ENCODE data around the gene ADGRB2. TPM values are rescaled to one million over a fixed set of nuclear protein-coding genes. Genes with fewer than 3 reads are reported as not detected.

Gene ADGRB2
- total RNA-seq, 2 experiments from 2014 or later: 4.0 to 11.4 TPM

- CTCF ChIA-PET (ENCODE audit: unreplicated experiment): no interaction called here
- Histone ChIP-seq H3K79me2 (ENCODE audit: insufficient read depth, low read depth, low read length) (no peaks in the 10 kb centered on the region), H3K9me3 (ENCODE audit: low read length) (no peaks in the 10 kb centered on the region), H3K9me2 (ENCODE audit: insufficient read depth, low read length) (no peaks in the 10 kb centered on the region), H3K36me3 (ENCODE audit: insufficient read depth, low read length) (no peaks in the 10 kb centered on the region), H4K20me1 (ENCODE audit: insufficient read depth, low read length) (no peaks in the 10 kb centered on the region), H3K4me2 (ENCODE audit: low read length) (no peak overlapping the region), H3K4me3 (ENCODE audit: low read depth, low read length, poor library complexity, severe bottlenecking) (no peak overlapping the region), H3K27ac (ENCODE audit: low read depth, low read length, poor library complexity, severe bottlenecking) (no peak overlapping the region), H2AFZ (ENCODE audit: low read length) (no peak overlapping the region), H3K4me1 (ENCODE audit: insufficient read depth, low read length, poor library complexity, severe bottlenecking) (no peaks in the 10 kb centered on the region)
- POLR2A ChIA-PET: no interaction called here
- intact Hi-C loops (cut with micrococcal nuclease; ENCODE audit: unreplicated experiment): no loop called here
- TF ChIP-seq CTCF (conservative IDR thresholded peaks at IDR 0.05; ENCODE audit: low read length): no peak
- TF ChIP-seq EZH2phosphoT487 (IDR thresholded peaks at IDR 0.05; ENCODE audit: borderline replicate concordance, low read depth, low read length): no peak
- DNase-seq (ENCODE audit: low spot score): no peak
- BruUV-seq (replicated peaks): no TSS peak
These were observed 31.3 kb downstream of the ADGRB2 start for GRCh38 chr1:31732751-31733289.

GRCh38 chr1:31732343-31732742 is 31.8 kb downstream of the ADGRB2 start:
- H3K4me1 ChIP-seq (ENCODE audit: insufficient read depth, low read length, poor library complexity, severe bottlenecking): no peaks in the 10 kb centered on the region
- H3K9me2 ChIP-seq (ENCODE audit: insufficient read depth, low read length): no peaks in the 10 kb centered on the region
- ChIA-PET POLR2A (no interaction called here), CTCF (ENCODE audit: unreplicated experiment) (no interaction called here)
- H3K36me3 ChIP-seq (ENCODE audit: insufficient read depth, low read length): no peaks in the 10 kb centered on the region
- H3K4me2 ChIP-seq (ENCODE audit: low read length): no peak overlapping the region
- H2AFZ ChIP-seq (ENCODE audit: low read length): no peak overlapping the region
- H3K27ac ChIP-seq (ENCODE audit: low read depth, low read length, poor library complexity, severe bottlenecking): no peak overlapping the region
- H3K79me2 ChIP-seq (ENCODE audit: insufficient read depth, low read depth, low read length): no peaks in the 10 kb centered on the region
- H4K20me1 ChIP-seq (ENCODE audit: insufficient read depth, low read length): no peaks in the 10 kb centered on the region
- no peak for DNase-seq (ENCODE audit: low spot score)
- no TSS peak for BruUV-seq (replicated peaks)
- intact Hi-C loops (cut with micrococcal nuclease; ENCODE audit: unreplicated experiment): no loop called here
- H3K9me3 ChIP-seq (ENCODE audit: low read length): no peaks in the 10 kb centered on the region
- H3K4me3 ChIP-seq (ENCODE audit: low read depth, low read length, poor library complexity, severe bottlenecking): no peak overlapping the region
- TF ChIP-seq CTCF (conservative IDR thresholded peaks at IDR 0.05; ENCODE audit: low read length) (no peak), EZH2phosphoT487 (IDR thresholded peaks at IDR 0.05; ENCODE audit: borderline replicate concordance, low read depth, low read length) (no peak)

GRCh38 chr1:31731049-31731565 is 33.0 kb downstream of the ADGRB2 start:
- Histone ChIP-seq H3K4me2 (ENCODE audit: low read length) (no peak overlapping the region), H4K20me1 (ENCODE audit: insufficient read depth, low read length) (no peaks in the 10 kb centered on the region), H3K27ac (ENCODE audit: low read depth, low read length, poor library complexity, severe bottlenecking) (no peak overlapping the region), H2AFZ (ENCODE audit: low read length) (no peak overlapping the region), H3K9me2 (ENCODE audit: insufficient read depth, low read length) (no peaks in the 10 kb centered on the region), H3K4me1 (ENCODE audit: insufficient read depth, low read length, poor library complexity, severe bottlenecking) (peaks cover 7% of the 10 kb centered on the region), H3K36me3 (ENCODE audit: insufficient read depth, low read length) (no peaks in the 10 kb centered on the region), H3K9me3 (ENCODE audit: low read length) (no peaks in the 10 kb centered on the region), H3K4me3 (ENCODE audit: low read depth, low read length, poor library complexity, severe bottlenecking) (no peak overlapping the region), H3K79me2 (ENCODE audit: insufficient read depth, low read depth, low read length) (no peaks in the 10 kb centered on the region)
- BruUV-seq (replicated peaks): no TSS peak
- CTCF ChIA-PET (ENCODE audit: unreplicated experiment): no interaction called here
- intact Hi-C loops (cut with micrococcal nuclease; ENCODE audit: unreplicated experiment): no loop called here
- TF ChIP-seq EZH2phosphoT487 (IDR thresholded peaks at IDR 0.05; ENCODE audit: borderline replicate concordance, low read depth, low read length) (no peak), CTCF (conservative IDR thresholded peaks at IDR 0.05; ENCODE audit: low read length) (no peak)
- DNase-seq (ENCODE audit: low spot score): no peak
- POLR2A ChIA-PET: interaction anchor here (0.6 kb wide), 1 partner anchor 19 kb away, joined by 4 read pairs; no protein-coding TSS in a partner anchor

Measured in OCI-LY7 (cell line).